SU-DHL-6 (cell line): Measurements from ENCODE around the gene MOB3B.

Source experiments
- H2AFZ ChIP-seq: fragments of 200-600 bp; sonication (generic); 2 replicates; pipeline ENCODE4 v1.6.1; 2014; ENCODE audit warnings: low read depth, mild to moderate bottlenecking, moderate library complexity, mixed read lengths, antibody characterized with exemption, low read length; ENCODE audit not compliant: severe bottlenecking
- H3F3A ChIP-seq: fragments of 200-600 bp; shearing (Covaris generic); 2 replicates; pipeline ENCODE4 v1.6.0; 2016; ENCODE audit warnings: antibody characterized with exemption, mild to moderate bottlenecking; ENCODE audit not compliant: insufficient read depth
- H3K27ac ChIP-seq: fragments of 200-600 bp; sonication (generic); 2 replicates; pipeline ENCODE4 v1.5.1; 2016; ENCODE audit warnings: low read depth, mild to moderate bottlenecking, low read length, moderate library complexity, mixed read lengths
- H3K27me3 ChIP-seq: fragments of 200-600 bp; sonication (generic), shearing (Covaris generic); 2 replicates; pipeline ENCODE4 v1.6.0; 2014; ENCODE audit warnings: mild to moderate bottlenecking, low read length
- H3K36me3 ChIP-seq: fragments of 200-600 bp; sonication (generic); 2 replicates; pipeline ENCODE4 v1.6.1; 2014; ENCODE audit warnings: mild to moderate bottlenecking, low read length, mixed read lengths
- H3K4me2 ChIP-seq: fragments of 300-600, 200-600 bp; shearing (Covaris generic), sonication (generic); 2 replicates; pipeline ENCODE4 v1.6.0; 2014; ENCODE audit warnings: low read length, low read depth, mild to moderate bottlenecking; ENCODE audit not compliant: poor library complexity, severe bottlenecking
- H3K4me3 ChIP-seq: fragments of 200-600 bp; sonication (generic); 2 replicates; pipeline ENCODE4 v1.5.1; 2014; ENCODE audit warnings: antibody characterized with exemption, low read length, mild to moderate bottlenecking, mixed read lengths; ENCODE audit not compliant: insufficient read depth, poor library complexity, severe bottlenecking
- H3K79me2 ChIP-seq: fragments of 200-600 bp; sonication (generic); 2 replicates; pipeline ENCODE4 v1.6.1; 2014; ENCODE audit warnings: mild to moderate bottlenecking, low read length, moderate library complexity; ENCODE audit not compliant: insufficient read depth
- H3K9ac ChIP-seq: fragments of 200-600 bp; sonication (generic); 2 replicates; pipeline ENCODE4 v1.7.0; 2014; ENCODE audit warnings: mild to moderate bottlenecking, low read length
- H3K9me2 ChIP-seq: fragments of 200-600 bp; sonication (generic); replicated peaks from 2 replicates; pipeline ENCODE4 v1.6.1; 2014; ENCODE audit warnings: low read length; ENCODE audit not compliant: insufficient read depth
- H3K9me3 ChIP-seq: fragments of 200-600 bp; sonication (generic); 2 replicates; pipeline ENCODE4 v1.6.1; 2014; ENCODE audit warnings: low read length, mixed read lengths; ENCODE audit not compliant: insufficient read depth
- H4K20me1 ChIP-seq: fragments of 200-600 bp; sonication (generic); 2 replicates; pipeline ENCODE4 v1.6.1; 2014; ENCODE audit warnings: low read depth, mild to moderate bottlenecking, antibody characterized with exemption, low read length, moderate library complexity, mixed read lengths
- EZH2phosphoT487 ChIP-seq: fragments of 200-600 bp; sonication (generic), shearing (Covaris generic); conservative IDR thresholded peaks from 2 replicates; pipeline ENCODE4 v1.6.1; 2018; ENCODE audit warnings: mild to moderate bottlenecking, antibody characterized with exemption, low read length, moderate library complexity, mixed read lengths
- TF ChIP-seq, protein P1 (sequence below): fragments of 200-600 bp; sonication (generic); IDR thresholded peaks from one replicate; pipeline ENCODE4 v1.5.1; 2017; ENCODE audit warnings: antibody characterized with exemption, mild to moderate bottlenecking, low read length, moderate library complexity; ENCODE audit not compliant: insufficient read depth, poor library complexity, severe bottlenecking

The MOB3B gene

DNA sequence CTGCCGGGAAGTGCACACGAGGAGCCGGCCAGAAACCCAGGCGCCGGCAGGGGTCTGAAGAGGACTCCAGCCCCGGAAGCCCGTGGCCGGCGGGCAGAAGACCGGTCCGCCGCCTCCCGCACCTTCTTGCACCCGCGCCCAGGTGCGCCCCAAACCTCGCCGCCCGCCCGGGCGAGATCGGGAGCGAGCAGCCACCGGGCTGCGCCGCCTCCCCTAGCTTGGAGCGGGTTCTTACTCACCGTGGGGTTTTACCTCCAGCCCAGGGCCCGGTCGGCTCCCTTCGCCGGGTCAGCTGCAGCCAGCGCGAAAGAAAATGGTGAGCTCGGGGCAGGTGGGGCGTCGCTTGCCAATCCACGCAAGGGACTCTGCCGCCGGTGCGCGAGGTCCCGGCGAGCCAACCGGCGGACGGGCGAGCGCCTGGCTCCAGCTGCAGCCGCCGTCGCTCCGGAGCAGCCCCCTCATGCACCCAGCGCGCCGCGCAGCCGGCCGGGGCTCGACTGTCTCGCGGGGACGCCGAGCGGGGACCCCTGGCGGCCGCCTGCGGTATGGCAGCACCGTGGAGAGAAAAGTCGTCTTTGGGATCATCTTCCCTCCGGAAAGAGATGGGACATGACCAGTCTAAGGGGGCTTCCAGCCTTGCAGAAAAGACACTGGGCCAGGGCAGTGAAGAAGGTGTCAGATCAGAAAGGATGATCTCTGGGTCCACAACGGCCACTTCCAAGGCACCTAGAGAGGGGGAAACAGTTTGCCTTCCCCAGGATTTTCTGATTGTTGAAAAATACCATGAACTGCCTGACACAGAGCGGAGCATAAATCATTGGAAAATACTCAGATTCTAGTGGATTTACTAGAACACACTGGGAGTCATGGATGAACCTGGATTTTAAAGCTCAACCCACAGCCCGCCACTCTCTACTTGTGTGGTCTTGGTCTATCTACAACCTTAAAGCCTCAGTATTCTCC lies at the start of gene MOB3B:
MOB3B (minus strand) TSS at position 499 of the 963 bp plus-strand sequence. CDS start 74,264 bp downstream, outside the sequence.
- Histone ChIP-seq H3K9me3 (no peaks in the 10 kb centered on the region), H4K20me1 (no peaks in the 10 kb centered on the region), H3K79me2 (no peaks in the 10 kb centered on the region), H3K27ac (no peak within 1 kb of the TSS), H3K4me3 (peak within 1 kb of the TSS; percentile 57), H3K27me3 (no peaks in the 10 kb centered on the region), H3K9ac (peak within 1 kb of the TSS; percentile 47), H3K9me2 (no peaks in the 10 kb centered on the region), H3K36me3 (no peaks in the 10 kb centered on the region), H2AFZ (peak within 1 kb of the TSS; percentile 85), H3F3A (no peaks in the 10 kb centered on the region), H3K4me2 (peak within 1 kb of the TSS; percentile 78)
- TF ChIP-seq, protein P1, sequence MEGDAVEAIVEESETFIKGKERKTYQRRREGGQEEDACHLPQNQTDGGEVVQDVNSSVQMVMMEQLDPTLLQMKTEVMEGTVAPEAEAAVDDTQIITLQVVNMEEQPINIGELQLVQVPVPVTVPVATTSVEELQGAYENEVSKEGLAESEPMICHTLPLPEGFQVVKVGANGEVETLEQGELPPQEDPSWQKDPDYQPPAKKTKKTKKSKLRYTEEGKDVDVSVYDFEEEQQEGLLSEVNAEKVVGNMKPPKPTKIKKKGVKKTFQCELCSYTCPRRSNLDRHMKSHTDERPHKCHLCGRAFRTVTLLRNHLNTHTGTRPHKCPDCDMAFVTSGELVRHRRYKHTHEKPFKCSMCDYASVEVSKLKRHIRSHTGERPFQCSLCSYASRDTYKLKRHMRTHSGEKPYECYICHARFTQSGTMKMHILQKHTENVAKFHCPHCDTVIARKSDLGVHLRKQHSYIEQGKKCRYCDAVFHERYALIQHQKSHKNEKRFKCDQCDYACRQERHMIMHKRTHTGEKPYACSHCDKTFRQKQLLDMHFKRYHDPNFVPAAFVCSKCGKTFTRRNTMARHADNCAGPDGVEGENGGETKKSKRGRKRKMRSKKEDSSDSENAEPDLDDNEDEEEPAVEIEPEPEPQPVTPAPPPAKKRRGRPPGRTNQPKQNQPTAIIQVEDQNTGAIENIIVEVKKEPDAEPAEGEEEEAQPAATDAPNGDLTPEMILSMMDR: peak; percentile 67
- no peak for TF ChIP-seq EZH2phosphoT487

DNA sequence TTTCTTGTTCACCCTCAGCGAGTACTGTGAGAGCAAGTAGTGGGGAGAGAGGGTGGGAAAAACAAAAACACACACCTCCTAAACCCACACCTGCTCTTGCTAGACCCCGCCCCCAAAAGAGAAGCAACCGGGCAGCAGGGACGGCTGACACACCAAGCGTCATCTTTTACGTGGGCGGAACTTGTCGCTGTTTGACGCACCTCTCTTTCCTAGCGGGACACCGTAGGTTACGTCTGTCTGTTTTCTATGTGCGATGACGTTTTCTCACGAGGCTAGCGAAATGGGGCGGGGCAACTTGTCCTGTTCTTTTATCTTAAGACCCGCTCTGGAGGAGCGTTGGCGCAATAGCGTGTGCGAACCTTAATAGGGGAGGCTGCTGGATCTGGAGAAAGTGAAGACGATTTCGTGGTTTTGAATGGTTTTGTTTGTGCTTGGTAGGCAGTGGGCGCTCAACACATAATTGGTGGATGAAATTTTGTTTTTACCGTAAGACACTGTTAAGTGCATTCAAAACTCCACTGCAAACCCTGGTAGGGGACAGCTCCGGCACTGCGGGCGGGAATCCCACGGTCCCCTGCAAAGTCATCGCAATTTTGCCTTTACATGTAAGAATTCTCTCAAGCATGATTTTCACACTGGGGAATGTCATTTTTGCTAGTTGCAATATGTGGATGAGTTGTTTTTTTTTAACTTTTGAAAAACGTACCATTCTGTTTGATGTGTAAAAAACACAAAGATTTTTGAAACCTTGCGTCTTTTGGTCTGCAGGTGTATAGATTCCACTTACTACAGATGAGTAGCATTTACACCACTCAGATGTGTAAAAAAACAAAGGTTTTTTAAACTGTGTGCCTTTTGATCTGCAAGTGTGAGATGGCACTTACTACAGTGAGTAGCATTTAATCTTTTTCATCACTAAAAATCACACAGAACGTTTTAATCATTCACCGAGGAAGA lies 44.3 kb upstream of the MOB3B start:
- Histone ChIP-seq H2AFZ (peak overlapping the region; percentile 68), H4K20me1 (no peaks in the 10 kb centered on the region), H3K36me3 (no peaks in the 10 kb centered on the region), H3K27ac (peak overlapping the region; percentile 85), H3K4me3 (peak overlapping the region; percentile 64), H3K79me2 (no peaks in the 10 kb centered on the region), H3K27me3 (no peaks in the 10 kb centered on the region), H3K9me2 (no peaks in the 10 kb centered on the region), H3F3A (no peaks in the 10 kb centered on the region), H3K9me3 (peaks cover 7% of the 10 kb centered on the region; the same call in 1 of the 2 replicates), H3K4me2 (peak overlapping the region; percentile 80), H3K9ac (peak overlapping the region; percentile 84)
- no peak for TF ChIP-seq EZH2phosphoT487
- TF ChIP-seq, protein P1: no peak

DNA sequence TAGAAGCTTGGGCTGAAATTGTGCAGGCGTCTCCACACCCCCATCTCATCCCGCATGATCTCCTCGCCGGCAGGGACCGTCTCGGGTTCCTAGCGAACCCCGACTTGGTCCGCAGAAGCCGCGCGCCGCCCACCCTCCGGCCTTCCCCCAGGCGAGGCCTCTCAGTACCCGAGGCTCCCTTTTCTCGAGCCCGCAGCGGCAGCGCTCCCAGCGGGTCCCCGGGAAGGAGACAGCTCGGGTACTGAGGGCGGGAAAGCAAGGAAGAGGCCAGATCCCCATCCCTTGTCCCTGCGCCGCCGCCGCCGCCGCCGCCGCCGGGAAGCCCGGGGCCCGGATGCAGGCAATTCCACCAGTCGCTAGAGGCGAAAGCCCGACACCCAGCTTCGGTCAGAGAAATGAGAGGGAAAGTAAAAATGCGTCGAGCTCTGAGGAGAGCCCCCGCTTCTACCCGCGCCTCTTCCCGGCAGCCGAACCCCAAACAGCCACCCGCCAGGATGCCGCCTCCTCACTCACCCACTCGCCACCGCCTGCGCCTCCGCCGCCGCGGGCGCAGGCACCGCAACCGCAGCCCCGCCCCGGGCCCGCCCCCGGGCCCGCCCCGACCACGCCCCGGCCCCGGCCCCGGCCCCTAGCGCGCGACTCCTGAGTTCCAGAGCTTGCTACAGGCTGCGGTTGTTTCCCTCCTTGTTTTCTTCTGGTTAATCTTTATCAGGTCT lies 43.5 kb upstream of the MOB3B start, which contains the start of gene C9orf72:
C9orf72 (minus strand) TSS at position 564 of the 716 bp plus-strand sequence. CDS start 6,361 bp downstream, outside the sequence.
- Histone ChIP-seq H2AFZ (peak within 1 kb of the TSS; percentile 84), H3K36me3 (no peaks in the 10 kb centered on the region), H3K9me2 (no peaks in the 10 kb centered on the region), H3K9me3 (peaks cover 7% of the 10 kb centered on the region; the same call in 1 of the 2 replicates), H3K4me2 (peak within 1 kb of the TSS; percentile 80), H3F3A (no peaks in the 10 kb centered on the region), H3K9ac (peak within 1 kb of the TSS; percentile 84), H3K79me2 (no peaks in the 10 kb centered on the region), H3K4me3 (peak within 1 kb of the TSS; percentile 64), H4K20me1 (no peaks in the 10 kb centered on the region), H3K27ac (peak within 1 kb of the TSS; percentile 85), H3K27me3 (no peaks in the 10 kb centered on the region)
- TF ChIP-seq, protein P1: no peak
- no peak for TF ChIP-seq EZH2phosphoT487
